ENCODE results near the gene WDR93.

DNA sequence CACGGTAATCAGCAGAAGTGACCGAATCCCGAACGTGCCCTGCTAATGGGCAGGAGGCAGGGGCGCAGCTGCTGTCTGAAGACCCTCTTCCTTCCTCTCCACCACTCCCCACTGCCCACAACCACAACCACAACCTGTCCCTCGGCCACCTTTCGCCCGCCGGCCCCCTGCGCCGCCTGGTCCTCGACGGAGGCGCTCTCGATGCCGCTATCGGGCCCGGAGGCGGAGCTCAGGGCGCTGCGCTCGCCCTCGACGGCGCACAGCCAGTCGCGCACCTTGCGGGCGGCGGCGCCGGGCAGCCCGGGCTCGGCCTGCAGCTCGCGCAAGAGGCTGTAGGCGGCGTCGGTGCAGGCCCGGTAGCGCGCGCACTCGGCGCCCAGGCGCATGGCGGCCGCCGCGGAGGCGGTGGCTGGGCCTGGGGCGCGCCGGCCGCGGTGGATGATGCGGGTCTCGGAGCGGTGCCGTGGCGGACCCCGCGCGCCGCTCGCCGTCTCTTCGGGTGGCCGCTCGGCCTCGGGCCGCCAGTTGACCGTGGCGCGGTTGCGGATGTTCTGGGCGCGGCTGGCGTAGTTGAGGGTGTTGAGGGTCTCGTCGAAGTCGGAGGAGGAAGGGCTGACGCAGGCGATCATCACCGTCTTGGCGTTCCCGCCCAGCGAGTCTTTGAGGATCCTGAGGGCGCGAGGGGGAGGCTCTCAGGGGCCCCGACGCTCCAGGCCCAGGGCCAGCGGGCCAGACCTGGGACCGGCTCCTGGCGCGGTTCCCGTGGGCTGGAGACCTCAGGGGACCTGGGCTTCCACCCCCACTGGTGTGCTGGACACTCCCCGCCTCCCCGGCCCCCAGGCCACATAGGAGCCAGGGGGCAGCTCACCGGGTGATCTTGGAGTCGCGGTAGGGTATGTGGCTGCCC, 42.3 kb upstream of the WDR93 start:
- TF ChIP-seq, protein P1, sequence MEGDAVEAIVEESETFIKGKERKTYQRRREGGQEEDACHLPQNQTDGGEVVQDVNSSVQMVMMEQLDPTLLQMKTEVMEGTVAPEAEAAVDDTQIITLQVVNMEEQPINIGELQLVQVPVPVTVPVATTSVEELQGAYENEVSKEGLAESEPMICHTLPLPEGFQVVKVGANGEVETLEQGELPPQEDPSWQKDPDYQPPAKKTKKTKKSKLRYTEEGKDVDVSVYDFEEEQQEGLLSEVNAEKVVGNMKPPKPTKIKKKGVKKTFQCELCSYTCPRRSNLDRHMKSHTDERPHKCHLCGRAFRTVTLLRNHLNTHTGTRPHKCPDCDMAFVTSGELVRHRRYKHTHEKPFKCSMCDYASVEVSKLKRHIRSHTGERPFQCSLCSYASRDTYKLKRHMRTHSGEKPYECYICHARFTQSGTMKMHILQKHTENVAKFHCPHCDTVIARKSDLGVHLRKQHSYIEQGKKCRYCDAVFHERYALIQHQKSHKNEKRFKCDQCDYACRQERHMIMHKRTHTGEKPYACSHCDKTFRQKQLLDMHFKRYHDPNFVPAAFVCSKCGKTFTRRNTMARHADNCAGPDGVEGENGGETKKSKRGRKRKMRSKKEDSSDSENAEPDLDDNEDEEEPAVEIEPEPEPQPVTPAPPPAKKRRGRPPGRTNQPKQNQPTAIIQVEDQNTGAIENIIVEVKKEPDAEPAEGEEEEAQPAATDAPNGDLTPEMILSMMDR (IDR thresholded peaks at IDR 0.05): no peak
- no peak for TF ChIP-seq POLR2A (IDR thresholded peaks at IDR 0.05)
- TF ChIP-seq POLR2AphosphoS5 (IDR thresholded peaks at IDR 0.05; ENCODE audit: insufficient read depth in 1 of 2, low read depth in 1 of 2): no peak

All from vagina (tissue), 2 donors.